Epithelial cell of proximal tubule (primary cell): ENCODE measurements around the gene NR6A1. TPM values are rescaled to one million over a fixed set of nuclear protein-coding genes. Genes with fewer than 3 reads are reported as not detected.

Source experiments
- DNase-seq: peaks from one replicate; pipeline ENCODE4 v3.0.0-alpha.2; 2011; ENCODE audit warnings: low read depth
- H3K4me3 ChIP-seq: 2 replicates; pipeline ENCODE4 v1.5.1; 2011; ENCODE audit warnings: low read depth, mild to moderate bottlenecking, low read length
- CTCF ChIP-seq: conservative IDR thresholded peaks from 2 replicates; pipeline ENCODE4 v1.5.1; 2012; ENCODE audit warnings: low read depth, mild to moderate bottlenecking, low read length
- total RNA-seq: library from RNA; depleted of rRNA; stranded (reverse); fragments of >200 nt; gene quantifications from 2 replicates; pipeline ENCODE4 v1.2.3, GENCODE V29; 2015

Gene NR6A1
- total RNA-seq, 1 donor from 2014 or later = 2.0 TPM

- H3K4me3 ChIP-seq = no peak overlapping the region
- no peak for DNase-seq
- no peak for TF ChIP-seq CTCF
These were observed 283.6 kb downstream of the NR6A1 start for GRCh38 chr9:124487260-124488182.

GRCh38 chr9:124486778-124487259 is 284.3 kb downstream of the NR6A1 start:
- TF ChIP-seq CTCF = no peak
- no peak for DNase-seq
- H3K4me3 ChIP-seq = no peak overlapping the region

- H3K4me3 ChIP-seq = no peak overlapping the region
- DNase-seq = no peak
- TF ChIP-seq CTCF = no peak
These were observed 285.2 kb downstream of the NR6A1 start for GRCh38 chr9:124485936-124486335.

GRCh38 chr9:124485201-124485600 is 285.9 kb downstream of the NR6A1 start:
- no peak for TF ChIP-seq CTCF
- no peak overlapping the region for H3K4me3 ChIP-seq
- no peak for DNase-seq

GRCh38 chr9:124483481-124483880 is 287.6 kb downstream of the NR6A1 start:
- H3K4me3 ChIP-seq = no peak overlapping the region
- DNase-seq = no peak
- no peak for TF ChIP-seq CTCF

- no peak for DNase-seq
- no peak for TF ChIP-seq CTCF
- H3K4me3 ChIP-seq = no peak overlapping the region
These were observed 288.6 kb downstream of the NR6A1 start for GRCh38 chr9:124482431-124483031.
